GM12892 (cell line): Measurements from ENCODE around the gene ACTL7A.

Experiments
- POLR2A ChIP-seq: IDR thresholded peaks from 2 replicates; pipeline ENCODE4 v1.6.1; 2011; ENCODE audit warnings: low read depth, low read length, control low read depth
- TAF1 ChIP-seq: IDR thresholded peaks from 2 replicates; pipeline ENCODE4 v1.6.1; 2011; ENCODE audit warnings: low read depth, mild to moderate bottlenecking, control low read depth, low read length, borderline replicate concordance

GRCh38 chr9:108855888-108856287, 6.2 kb upstream of the ACTL7A start, which contains the start of gene ACTL7B:
- TF ChIP-seq POLR2A (no peak), TAF1 (no peak)
